Peyer's patch (tissue), 4 donors: ENCODE data around the gene BHLHE23.

Source experiments
- CTCF ChIP-seq, 6 experiments: fragments of 450-650 bp in 4 of 6; fragments of 200-600 bp in 2 of 6; sonication (generic) in 1 of 6; IDR thresholded peaks; one replicate each; pipeline ENCODE4 v1.5.1; 2017 to 2019; ENCODE audit warnings: antibody characterized with exemption in 6 of 6, mild to moderate bottlenecking in 3 of 6, moderate library complexity in 1 of 6
- POLR2A ChIP-seq, 2 donors: fragments of 450-650 bp; IDR thresholded peaks; one replicate each; pipeline ENCODE4 v1.5.1; 2017; ENCODE audit warnings: antibody characterized with exemption in 2 of 2, mild to moderate bottlenecking in 2 of 2, moderate library complexity in 2 of 2

- no peak for TF ChIP-seq POLR2A (IDR thresholded peaks at IDR 0.05)
- TF ChIP-seq CTCF (IDR thresholded peaks at IDR 0.05): no peak
Observed at GRCh38 chr20:63009988-63010769, 3.4 kb upstream of the BHLHE23 start.
